ENCODE data around the gene TMEM204.

TMEM204 gene

DNA sequence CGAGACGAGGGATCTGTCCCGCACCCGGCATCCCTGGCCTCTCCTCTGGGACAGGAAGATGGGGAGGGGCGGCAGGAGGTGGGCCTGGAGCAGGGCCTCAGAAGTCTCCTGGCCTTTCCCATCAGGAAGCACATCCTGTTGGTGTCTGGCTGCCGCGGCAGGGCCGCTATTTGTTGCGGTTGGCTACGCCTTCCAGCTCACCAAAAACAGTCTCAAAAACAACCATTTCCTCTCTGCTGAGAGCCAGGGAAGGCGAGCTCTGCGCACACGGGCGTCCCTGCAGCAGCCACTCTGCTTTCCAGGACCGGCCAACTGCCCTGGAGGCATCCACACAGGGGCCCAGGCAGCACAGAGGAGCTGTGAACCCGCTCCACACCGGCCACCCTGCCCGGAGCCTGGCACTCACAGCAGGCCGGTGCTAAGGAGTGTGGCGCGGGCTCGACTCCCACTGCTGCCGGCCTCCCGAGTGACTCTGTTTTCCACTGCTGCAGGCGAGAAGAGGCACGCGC lies at the start of gene TMEM204:
Gene TMEM204 (plus strand): TSS at position 224 of the 509 bp plus-strand sequence. CDS start 610 bp downstream, outside the sequence.
- no peak for DNase-seq (ENCODE audit: low spot score)

DNA sequence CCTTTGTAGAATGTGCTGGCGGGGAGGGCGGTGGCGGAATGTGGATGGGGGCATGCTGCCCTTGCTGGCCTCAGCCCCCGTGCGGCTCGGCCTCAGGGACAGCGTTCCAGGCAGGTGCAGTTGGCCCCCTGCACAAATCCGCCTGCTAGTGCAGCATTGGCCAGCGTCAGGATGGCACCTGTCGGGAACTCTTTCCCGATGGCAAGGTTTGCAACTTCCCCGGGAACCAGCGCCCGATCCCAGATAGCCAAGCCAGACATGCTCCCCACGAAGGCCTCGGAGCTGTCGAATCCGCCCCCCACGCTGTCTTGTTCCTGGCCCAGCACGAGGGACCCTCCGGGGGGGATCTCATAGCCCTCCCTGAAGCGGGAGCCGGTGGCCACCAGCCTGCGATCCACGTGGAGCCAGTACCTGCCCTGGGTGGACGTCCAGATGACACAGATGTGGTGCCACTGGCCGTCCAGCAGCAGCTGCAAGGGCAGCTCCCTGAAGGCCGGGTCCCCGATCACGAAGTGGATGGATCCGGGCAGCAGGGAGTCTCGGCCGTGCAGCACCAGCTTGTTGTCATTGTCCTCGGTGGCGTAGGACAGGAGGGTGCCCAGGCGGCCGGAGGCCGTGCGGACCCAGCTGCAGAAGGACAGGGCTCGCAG lies 47.5 kb upstream of the TMEM204 start:
- no peak for DNase-seq (ENCODE audit: low spot score)

DNA sequence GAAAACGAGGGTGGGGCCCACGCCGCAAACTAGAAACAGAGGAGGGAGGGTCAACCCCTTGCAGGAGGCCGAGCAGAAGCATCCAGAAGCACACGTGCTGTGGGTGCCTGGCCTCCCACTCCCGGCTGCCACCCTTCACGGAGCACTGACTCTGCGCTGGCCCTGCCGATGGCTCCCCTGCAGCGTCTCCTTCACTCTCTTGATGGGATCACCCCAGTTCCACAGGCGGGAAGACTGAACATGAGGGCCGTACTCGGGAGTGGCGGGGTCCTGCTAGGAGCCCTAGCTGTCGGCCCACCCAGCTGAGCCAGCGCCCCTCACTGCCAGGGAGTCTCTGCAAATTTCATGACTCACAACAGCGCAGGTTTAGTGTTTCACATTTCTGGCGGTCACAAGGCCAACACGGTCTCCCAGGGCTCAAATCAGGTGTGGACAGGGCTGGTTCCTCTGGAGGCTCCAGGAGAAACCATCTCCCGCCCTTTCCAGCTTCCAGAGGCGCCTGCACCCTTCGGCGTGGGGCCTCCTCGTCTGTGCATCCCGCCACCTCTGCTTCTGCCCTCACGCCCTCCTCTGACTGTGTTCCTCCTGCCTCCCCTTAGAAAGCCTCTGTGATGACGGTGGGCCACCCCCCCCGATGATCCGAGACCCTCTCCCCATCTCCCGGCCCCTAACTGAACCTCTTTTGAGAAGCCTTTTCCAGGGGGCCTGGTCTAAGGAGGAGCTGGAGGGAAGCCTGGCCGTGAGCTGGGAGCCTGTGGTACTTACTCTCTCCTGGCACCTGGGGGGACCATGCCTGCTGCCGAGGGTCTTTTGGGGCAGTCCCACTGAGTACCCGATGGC lies 46.7 kb upstream of the TMEM204 start:
- no peak for DNase-seq (ENCODE audit: low spot score)

DNA sequence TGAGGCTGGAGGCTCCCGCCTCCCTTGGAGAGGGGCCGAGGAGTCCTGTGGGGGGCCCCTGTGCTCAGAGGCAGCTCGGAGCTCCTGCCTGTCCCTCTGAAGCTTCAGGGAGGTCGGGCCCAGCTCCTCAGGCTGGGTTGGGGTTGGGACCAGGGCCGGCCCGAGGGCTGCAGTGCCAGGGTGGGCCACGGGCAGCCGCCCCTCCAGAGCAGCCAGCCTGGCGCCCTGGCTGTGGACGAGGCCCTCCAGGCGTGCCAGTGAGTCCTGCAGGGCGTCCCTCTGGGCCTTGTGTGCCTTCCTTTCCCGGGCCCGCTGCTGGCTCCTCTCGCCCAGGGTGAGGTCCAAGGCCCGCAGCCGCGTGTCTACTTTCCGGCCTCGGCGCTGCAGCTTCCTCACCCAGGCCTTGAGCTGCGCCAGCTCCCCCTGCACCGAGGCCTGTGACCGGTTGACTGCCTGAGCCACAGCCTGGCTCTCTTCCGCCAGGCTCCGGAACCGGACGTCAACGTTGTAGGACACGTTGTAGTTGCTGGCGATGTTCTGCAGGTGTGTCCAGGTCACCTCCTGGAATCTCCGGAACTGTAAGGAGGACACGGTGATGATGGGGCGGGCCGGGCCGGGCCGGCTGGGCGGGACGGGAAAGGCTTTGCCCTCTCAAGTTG lies 45.9 kb upstream of the TMEM204 start:
- no peak for DNase-seq (ENCODE audit: low spot score)

DNA sequence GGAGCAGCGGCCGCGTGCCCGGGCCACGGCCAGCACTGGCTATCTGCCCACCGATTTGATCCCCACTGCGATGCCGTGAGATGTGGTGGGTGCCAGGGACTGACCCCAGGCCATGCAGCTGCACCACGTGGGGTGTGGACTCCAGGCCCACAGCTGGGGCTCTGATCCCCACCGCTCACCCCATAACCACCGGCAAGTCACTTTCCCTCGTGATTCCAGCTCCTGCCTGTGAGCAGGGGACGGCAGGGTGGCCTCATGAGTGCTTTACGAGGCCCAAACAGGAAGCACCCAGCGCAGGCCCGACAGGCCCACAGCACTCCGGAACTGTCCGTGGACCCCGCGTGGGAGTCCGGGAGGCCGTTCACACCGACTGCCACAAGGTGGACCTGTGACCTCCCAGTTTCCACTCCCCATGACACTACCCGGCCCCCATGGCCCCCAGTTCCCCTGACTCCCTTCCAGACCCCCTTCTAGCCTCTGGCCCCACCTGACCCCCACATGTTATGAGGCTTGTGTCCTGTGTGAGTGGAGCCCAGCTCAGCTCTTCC lies 45.3 kb upstream of the TMEM204 start:
- DNase-seq (ENCODE audit: low spot score) = no peak

DNA sequence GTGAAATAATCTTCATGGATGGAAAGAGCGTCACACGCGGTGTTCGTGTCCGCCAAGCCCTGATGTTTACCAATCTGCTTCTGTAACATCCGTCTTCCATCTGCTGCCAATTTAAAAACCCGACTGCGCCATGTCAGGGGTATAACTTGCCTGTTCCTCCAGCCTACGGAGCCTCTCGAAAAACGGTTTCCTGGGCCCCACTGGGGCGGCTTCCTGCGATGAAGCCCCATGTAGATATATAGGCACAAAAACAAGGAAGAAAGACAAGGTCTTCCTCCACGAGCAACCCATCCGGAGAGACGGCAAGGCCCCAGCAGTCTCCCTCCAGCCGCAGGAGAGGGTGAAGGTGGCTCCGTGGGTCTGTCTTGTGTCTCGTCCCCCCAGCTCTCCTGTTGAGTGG lies 44.8 kb upstream of the TMEM204 start, which contains the start of gene PTX4:
Gene PTX4 (minus strand): TSS at position 326 of the 400 bp plus-strand sequence. CDS start 35 bp downstream, at position 291.
- DNase-seq (ENCODE audit: low spot score) = no peak

DNA sequence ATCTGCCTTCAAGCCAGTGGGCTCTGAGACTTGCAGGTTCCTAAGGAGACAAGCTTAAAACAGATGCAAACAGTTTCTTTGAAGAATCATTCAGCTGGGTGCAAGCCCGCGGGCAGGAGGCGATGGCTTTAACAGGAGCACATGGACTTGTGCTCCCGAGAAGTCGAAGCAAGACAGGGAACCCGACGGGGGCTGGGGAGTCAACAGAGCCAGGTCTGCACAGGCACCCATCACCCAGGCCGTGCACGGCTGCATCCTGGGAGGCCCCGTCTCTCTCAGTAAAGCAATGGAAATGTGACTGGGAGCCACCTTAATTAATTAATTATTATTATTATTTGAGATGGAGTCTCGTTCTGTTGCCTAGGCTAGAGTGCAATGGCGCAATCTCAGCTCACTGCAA lies 44.4 kb upstream of the TMEM204 start:
- DNase-seq (ENCODE audit: low spot score) = no peak

DNA sequence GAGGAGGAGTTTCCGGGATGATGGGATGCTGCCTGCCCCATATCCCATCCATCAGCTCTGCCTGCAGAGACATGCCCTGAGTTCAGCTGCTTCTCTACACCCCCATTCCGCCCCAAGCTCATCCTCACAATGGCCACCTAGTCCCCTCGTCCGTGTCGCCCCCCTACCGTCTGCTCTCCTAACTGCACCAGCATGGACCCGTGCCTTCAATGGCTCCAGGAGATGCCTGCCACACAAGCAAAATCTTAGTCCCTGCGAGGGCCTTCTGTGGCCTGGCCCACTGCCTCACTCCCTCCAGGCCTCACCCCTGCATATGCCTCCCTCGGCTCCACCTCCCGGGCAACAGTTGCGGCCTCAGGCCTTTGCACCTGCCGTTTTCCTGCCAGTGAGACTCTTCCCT lies 42.1 kb upstream of the TMEM204 start:
- DNase-seq (ENCODE audit: low spot score) = no peak

DNA sequence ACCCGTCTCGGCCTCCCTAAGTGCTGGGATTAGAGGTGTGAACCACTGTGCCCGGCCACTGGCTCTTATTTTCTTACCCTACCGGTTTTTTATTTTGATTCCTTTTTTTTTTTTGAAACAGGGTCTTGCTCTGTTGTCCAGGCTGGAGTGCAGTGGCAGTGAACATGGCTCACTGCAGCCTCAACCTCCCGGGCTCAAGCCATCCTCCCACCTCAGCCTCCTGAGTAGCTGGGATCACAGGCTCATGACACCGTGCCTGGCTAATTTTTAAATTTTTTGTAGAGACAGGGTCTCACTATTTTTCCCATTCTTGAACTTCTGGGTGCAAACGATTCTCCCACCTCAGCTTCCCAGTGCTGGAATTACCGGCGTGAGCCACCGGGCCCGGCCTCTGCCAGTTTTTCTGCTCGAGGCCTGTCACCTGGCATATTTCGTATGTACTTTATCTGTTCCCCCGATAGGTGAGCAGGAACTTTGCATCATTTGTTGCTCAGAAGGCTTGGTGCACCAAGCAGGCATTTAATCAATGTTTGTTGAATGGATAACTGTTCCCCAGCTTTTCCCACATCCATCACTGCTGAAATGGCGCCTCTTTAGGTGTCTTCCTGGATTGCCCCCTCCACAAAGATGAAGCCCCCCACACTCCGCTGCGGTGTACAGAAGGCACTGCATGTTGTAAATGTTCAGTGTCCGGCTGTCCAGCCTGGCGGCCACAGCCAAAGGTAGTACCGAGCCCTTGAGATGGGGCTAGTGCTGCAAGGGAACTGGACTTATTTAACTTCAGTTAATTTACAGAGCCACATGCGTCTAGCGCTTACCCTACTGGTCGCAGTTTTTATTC lies 41.2 kb upstream of the TMEM204 start:
- no peak for DNase-seq (ENCODE audit: low spot score)

DNA sequence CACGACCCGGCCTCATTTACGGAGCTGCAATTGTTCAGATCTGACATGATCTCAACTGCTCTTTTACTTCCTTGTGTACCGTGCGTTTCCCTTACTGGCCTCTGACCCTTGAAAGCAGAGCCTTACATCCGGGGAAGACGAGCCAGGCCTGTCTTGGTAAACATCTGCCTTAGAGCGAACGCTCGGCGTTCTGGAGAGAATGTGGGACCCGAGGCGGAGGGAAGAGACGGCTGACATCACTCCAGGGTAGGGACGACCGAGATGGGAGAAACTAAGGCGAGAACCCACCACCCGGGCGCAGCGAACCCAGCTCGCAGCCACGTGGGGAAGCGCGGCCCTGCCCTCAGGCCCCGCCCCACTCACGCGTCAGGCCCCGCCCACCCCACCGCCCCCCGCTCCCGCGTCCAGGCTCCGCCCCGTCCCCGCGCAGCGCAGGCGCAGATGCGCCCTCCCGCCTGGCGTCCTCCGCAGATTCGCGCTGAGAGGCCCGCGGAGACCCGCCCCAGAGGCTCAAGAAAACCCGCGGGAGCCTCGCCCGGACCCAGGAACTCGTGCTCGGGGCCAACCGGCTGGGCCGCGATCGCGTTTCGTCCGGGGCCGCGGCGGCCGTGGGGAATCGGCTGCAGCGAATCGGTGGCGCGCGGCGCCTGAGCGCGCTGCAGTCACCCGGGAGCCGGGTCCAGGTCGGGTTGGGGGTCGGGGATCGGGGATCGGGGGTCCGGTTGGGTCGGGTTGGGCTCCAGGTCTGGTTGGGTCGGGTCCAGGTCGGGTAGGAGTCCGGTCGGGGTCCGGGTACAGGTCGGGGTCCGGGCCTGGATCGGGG lies 40.3 kb upstream of the TMEM204 start, which contains the start of gene TELO2:
Gene TELO2 (plus strand): TSS at position 438 of the 823 bp plus-strand sequence. CDS start 922 bp downstream, outside the sequence.
- peak; percentile 90 for DNase-seq (ENCODE audit: low spot score)

DNA sequence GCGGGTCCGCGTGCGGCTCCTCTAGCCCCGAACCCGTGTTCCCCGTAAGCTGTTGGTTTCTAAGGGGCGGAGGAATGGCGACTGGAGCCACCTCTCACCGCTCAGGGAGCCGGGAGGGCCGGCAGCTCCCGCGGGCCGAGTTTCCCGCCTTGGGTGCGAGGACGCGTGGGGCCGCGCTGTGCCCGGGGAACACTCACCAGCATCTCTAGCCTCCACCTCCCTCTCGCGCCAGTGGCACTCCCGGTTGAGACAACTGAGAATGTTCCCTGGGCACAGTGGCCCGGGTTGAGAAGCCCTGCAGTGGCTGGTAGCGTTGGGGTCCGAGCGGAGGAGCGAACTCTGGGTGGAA lies 39.7 kb upstream of the TMEM204 start:
- no peak for DNase-seq (ENCODE audit: low spot score)

DNA sequence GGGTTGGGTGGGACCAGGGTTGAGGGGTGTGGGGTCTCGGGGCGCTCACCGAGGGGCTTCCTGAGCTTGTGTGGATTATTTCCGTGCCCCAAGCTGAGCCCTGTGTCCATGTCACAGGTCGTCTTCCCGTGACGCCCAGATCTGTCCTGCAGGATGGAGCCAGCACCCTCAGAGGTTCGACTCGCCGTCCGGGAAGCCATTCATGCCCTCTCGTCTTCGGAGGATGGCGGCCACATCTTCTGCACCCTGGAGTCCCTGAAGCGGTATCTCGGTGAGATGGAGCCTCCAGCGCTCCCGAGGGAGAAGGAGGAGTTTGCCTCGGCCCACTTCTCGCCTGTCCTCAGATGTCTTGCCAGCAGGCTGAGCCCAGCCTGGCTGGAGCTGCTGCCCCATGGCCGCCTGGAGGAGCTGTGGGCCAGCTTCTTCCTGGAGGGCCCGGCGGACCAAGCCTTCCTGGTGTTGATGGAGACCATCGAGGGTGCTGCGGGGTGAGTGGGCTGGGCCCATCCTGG lies 39.3 kb upstream of the TMEM204 start:
- peak; percentile 75 for DNase-seq (ENCODE audit: low spot score)

DNA sequence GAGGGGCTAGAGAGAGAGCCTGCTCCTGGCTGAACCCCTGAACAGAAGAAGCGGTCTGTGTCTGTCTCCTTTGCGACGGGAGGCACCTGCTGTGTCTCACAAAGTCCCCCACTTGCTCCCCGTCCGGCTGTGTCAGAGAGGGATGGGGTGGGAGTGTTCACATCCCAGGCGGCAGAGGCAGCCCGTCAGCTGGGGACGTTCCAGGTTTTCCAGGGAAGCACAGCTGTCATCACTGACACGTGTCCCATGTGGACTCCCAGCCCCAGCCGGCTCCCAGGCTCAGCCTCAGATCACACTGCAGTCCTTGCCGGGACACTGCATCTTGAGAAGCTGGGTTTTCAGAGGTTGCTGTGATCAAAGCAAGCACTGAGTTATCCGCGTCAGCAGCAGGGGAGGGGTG lies 38.8 kb upstream of the TMEM204 start:
- DNase-seq (ENCODE audit: low spot score) = no peak

DNA sequence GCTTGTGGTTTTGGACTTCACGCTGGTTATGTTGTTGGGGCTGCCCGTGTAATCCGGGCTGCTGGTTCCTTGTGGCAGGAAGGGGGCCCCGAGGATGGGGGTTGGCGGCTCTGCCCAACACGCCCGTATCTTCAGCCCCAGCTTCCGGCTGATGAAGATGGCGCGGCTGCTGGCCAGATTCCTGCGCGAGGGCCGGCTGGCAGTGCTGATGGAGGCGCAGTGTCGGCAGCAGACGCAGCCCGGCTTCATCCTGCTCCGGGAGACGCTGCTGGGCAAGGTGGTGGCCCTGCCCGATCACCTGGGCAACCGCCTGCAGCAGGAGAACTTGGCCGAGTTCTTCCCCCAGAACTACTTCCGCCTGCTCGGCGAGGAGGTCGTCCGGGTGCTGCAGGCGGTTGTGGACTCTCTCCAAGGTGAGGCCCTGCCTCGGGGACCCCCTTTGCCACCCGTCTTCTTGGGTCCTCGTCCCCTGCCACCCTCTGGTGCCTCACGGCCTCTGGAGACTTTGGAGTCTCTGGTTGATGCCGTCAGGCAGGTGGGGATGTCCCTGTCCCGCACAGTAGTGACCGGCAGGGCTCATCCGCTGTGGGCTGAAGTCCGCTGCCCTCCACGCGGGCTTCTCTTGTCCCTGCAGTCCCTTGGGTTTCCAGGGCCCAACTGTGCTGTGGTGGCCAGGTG lies 38.1 kb upstream of the TMEM204 start:
- DNase-seq (ENCODE audit: low spot score) = no peak

DNA sequence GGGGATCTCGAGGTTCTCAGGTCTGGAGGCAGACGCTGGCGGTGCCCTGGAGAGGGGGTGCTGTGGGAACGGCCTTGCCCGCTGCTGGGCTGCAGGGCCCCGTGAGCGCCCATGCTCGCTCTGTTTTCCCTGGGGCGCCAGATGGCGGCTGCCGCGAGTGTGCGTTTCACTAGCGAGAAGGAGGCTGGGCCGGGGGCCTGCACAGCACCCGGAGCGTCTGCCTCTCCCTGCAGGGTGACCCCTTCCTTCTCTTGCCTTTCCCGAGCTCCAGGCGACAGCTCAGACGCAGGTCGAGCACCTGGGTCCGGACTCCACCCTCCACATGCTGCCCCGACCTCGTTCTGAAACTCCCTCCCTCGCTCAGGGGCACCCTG lies 37.6 kb upstream of the TMEM204 start:
- DNase-seq (ENCODE audit: low spot score) = no peak

DNA sequence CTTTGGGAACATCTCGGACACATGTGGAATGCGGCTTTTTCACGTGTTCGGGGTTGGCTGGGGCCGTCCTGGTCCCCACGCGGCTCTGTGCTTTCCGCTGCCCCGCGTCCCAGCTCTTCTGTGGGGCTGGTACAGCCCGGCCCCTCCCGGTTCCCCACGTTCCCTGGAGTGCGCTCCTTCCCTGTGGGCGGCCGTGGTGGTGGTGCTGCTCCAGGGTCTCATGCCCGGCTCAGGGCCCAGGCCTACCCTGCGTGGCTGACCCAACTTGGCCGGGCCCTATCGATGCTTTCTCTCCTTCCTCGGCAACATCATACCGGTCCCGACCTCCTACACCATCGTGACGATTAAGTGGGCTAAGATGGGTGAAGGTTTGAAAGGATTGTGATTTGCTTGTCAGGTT lies 37.0 kb upstream of the TMEM204 start:
- no peak for DNase-seq (ENCODE audit: low spot score)

DNA sequence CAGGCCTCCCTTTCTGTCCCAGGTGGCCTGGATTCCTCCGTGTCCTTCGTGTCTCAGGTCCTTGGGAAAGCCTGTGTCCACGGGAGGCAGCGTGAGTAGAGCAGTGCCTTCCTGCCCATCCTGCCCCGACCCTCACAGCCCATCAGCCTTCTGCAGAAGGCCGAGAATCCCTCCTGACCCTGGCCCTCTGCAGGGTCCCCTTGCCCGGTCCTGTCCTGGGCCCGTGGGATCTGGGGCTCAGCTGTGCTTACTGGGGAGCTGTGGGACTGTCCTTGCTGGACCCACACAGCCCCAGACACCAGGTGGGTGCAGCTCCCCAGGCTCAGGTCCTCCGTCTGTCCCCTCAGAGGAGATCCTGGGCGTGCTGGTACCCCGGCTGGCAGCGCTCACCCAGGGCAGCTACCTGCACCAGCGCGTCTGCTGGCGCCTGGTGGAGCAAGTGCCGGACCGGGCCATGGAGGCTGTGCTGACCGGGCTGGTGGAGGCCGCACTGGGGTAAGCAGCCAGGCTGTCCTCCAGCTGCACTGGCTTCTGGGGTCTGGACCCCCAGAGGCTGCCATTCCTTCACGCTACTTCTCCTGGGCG lies 36.4 kb upstream of the TMEM204 start:
- DNase-seq (ENCODE audit: low spot score) = no peak

DNA sequence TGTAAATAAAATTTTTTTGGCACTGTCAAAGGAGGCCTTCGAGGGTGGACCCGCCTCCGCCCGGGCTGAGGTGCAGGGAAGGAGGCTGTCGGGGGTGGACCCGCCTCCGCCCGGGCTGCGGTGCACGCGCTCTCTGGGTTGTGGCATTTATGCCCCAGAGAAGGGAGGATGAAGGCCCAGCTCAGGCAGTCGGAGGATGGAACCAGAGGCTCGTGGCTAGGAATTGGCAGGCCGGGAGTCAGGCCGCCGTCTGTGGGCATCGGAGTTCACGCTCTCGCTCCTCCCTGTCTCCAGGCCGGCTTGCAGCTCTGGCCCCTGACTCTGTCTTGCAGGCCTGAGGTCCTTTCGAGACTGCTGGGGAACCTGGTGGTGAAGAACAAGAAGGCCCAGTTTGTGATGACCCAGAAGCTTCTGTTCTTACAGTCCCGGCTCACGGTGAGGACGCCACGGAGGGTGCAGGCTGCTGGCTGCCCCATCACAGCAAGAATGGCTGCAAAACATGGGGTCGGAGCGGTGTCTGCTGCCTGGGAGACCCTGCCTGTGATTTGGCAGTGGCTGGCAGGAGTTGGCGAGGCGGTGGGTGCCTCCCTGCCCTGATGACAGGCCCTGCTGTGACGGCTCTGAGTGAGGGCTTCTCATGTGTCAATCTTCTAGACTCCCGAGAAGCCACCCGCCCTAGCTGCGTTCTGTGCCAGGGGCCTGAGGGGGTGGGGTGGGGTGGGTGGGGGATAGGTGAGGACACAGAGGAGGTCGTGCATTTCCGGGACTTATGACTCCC lies 34.4 kb upstream of the TMEM204 start:
- DNase-seq (ENCODE audit: low spot score) = no peak

Measured in COLO829 (cell line).